GM23248 (cell line): Measurements from ENCODE around the gene ADSS1. TPM values are rescaled to one million over a fixed set of nuclear protein-coding genes. Genes with fewer than 3 reads are reported as not detected.

Experiments used
- DNase-seq: peaks from one replicate; pipeline ENCODE4 v3.0.0-alpha.2; 2015
- H2AFZ ChIP-seq: fragments of 200-600 bp; sonication (generic); 2 replicates; pipeline ENCODE4 v1.6.1; 2016; ENCODE audit warnings: antibody characterized with exemption
- H3F3A ChIP-seq: fragments of 200-600 bp; sonication (generic); 2 replicates; pipeline ENCODE4 v1.6.1; 2016; ENCODE audit warnings: mild to moderate bottlenecking, antibody characterized with exemption, mixed run types; ENCODE audit not compliant: insufficient read depth
- H3K27ac ChIP-seq: fragments of 200-600 bp; sonication (generic); 2 replicates; pipeline ENCODE4 v1.5.1; 2016; ENCODE audit warnings: mild to moderate bottlenecking
- H3K27me3 ChIP-seq: fragments of 200-600 bp; sonication (generic); replicated peaks from 2 replicates; pipeline ENCODE4 v1.6.1; 2016; ENCODE audit warnings: mild to moderate bottlenecking; ENCODE audit not compliant: insufficient read depth
- H3K36me3 ChIP-seq: fragments of 200-600 bp; sonication (generic); 2 replicates; pipeline ENCODE4 v1.6.1; 2016; ENCODE audit warnings: low read depth, mild to moderate bottlenecking
- H3K4me1 ChIP-seq: fragments of 200-600 bp; sonication (generic); 2 replicates; pipeline ENCODE4 v1.6.1; 2016; ENCODE audit warnings: mild to moderate bottlenecking; ENCODE audit not compliant: insufficient read depth
- H3K4me2 ChIP-seq: fragments of 200-600 bp; sonication (generic); one replicate; pipeline ENCODE4 v1.6.1; 2016; ENCODE audit warnings: mild to moderate bottlenecking; ENCODE audit not compliant: unreplicated experiment
- H3K4me3 ChIP-seq: fragments of 200-600 bp; sonication (generic); 2 replicates; pipeline ENCODE4 v1.5.1; 2016; ENCODE audit warnings: mild to moderate bottlenecking
- H3K79me2 ChIP-seq: fragments of 200-600 bp; sonication (generic); 2 replicates; pipeline ENCODE4 v1.6.1; 2016; ENCODE audit warnings: mild to moderate bottlenecking; ENCODE audit not compliant: insufficient read depth
- H3K9ac ChIP-seq: fragments of 200-600 bp; sonication (generic); 2 replicates; pipeline ENCODE4 v1.6.1; 2016; ENCODE audit warnings: mild to moderate bottlenecking
- H3K9me2 ChIP-seq: fragments of 200-600 bp; sonication (generic); 2 replicates; pipeline ENCODE4 v1.6.1; 2016; ENCODE audit warnings: mixed run types, mild to moderate bottlenecking, moderate library complexity; ENCODE audit not compliant: insufficient read depth
- H3K9me3 ChIP-seq: fragments of 200-600 bp; sonication (generic); one replicate; pipeline ENCODE4 v1.6.1; 2017; ENCODE audit warnings: low read depth
- H4K20me1 ChIP-seq: fragments of 200-600 bp; sonication (generic); 2 replicates; pipeline ENCODE4 v1.6.0; 2016; ENCODE audit not compliant: insufficient read depth
- EZH2 ChIP-seq: fragments of 200-600 bp; sonication (generic); IDR thresholded peaks from 2 replicates; pipeline ENCODE4 v1.6.1; 2018; ENCODE audit warnings: antibody characterized with exemption, mild to moderate bottlenecking; ENCODE audit not compliant: insufficient read depth, poor library complexity, severe bottlenecking
- EZH2phosphoT487 ChIP-seq: fragments of 200-600 bp; sonication (generic); IDR thresholded peaks from 2 replicates; pipeline ENCODE4 v1.6.1; 2018; ENCODE audit warnings: antibody characterized with exemption, moderate library complexity, mild to moderate bottlenecking, low read depth; ENCODE audit not compliant: insufficient read depth
- WGBS, 2 experiments: methylation state at CpG; one replicate each; pipeline ENCODE4 v1.1.6; 2015 to 2017; ENCODE audit warnings: low lambda C conversion rate in 2 of 2, low coverage in 1 of 2; ENCODE audit errors: missing lambda C conversion rate in 2 of 2; 5-methylcytosine and 5-hydroxymethylcytosine counted together
- in situ Hi-C: fragments of 300-500 bp; cut with MboI; formaldehyde crosslinking; loops from 2 replicates; pipeline ENCODE4 v1.15.0; 2020
- polyA plus RNA-seq: library from polyadenylated mRNA; unstranded; fragments of >200 nt; fragmentation: Nextera tagmentation; extraction: Ambion mirVana; gene quantifications from 2 replicates; pipeline ENCODE4 v1.2.1, GENCODE V29; 2016
- total RNA-seq: library from RNA; depleted of rRNA; stranded (reverse); fragments of >200 nt; shearing (Covaris generic); gene quantifications from 2 replicates; pipeline ENCODE4 v1.2.3, GENCODE V29; 2014

ADSS1 gene
- total and polyA plus RNA-seq, 2 experiments from 2014 or later: 3.7 to 7.1 TPM

DNA sequence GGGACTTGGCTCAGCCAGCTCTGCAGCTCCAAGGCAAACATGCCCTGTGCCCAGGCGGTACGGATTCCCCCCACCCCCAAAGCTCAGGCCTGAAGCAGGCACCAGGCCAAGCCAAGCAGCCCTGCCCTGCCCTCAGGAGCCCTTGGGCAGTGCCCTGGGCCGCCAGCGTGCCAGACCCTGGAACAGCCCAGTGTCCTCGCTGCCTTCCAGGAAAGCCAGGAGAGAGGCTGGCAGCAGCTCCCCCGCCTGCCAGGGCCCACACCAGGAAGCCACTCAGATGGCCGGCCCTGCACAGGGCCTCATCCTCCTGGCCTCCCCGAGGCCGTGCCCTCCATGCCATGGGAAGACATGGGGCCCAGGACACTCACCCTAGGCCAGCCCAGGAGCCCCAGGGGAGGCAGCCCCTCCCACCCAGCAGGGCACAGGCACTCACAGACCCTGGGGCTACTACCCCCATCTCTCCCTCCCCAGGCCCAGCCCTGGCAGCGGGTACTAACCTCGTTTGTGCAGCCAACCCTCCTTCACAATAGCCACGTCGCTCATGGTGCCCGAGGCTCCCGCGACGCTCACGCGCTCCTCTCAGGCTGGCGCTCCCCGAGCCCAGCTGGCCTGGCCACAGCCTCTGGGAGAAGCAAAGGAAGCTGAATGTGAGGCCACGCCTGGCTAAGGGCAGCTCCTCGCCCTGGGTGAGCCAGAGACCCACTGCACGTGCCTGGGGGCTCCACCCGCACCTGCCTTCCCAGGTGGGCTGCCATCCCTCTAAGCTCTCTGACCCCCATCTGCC is 68.3 kb downstream of the ADSS1 start:
- Histone ChIP-seq H3K4me3 (no peak overlapping the region), H3K4me1 (peaks cover 16% of the 10 kb centered on the region), H3K9me3 (no peaks in the 10 kb centered on the region), H2AFZ (no peak overlapping the region), H3K79me2 (peaks cover 75% of the 10 kb centered on the region), H3K27me3 (no peaks in the 10 kb centered on the region), H3F3A (peaks cover 6% of the 10 kb centered on the region; the same call in 1 of the 2 replicates), H3K4me2 (no peak overlapping the region), H3K36me3 (no peaks in the 10 kb centered on the region), H3K27ac (no peak overlapping the region), H3K9me2 (no peaks in the 10 kb centered on the region), H3K9ac (no peak overlapping the region; the same call in 1 of the 2 replicates), H4K20me1 (0 out of 2 replicates have a peak, but pooled peaks cover 5% of the 10 kb centered on the region)
- no peak for DNase-seq
- in situ Hi-C loops: no loop called here
- 75 to 84% methylated on average over 23 to 25 of the region's 25 CpGs for WGBS, 2 experiments
- TF ChIP-seq EZH2 (no peak), EZH2phosphoT487 (no peak)

DNA sequence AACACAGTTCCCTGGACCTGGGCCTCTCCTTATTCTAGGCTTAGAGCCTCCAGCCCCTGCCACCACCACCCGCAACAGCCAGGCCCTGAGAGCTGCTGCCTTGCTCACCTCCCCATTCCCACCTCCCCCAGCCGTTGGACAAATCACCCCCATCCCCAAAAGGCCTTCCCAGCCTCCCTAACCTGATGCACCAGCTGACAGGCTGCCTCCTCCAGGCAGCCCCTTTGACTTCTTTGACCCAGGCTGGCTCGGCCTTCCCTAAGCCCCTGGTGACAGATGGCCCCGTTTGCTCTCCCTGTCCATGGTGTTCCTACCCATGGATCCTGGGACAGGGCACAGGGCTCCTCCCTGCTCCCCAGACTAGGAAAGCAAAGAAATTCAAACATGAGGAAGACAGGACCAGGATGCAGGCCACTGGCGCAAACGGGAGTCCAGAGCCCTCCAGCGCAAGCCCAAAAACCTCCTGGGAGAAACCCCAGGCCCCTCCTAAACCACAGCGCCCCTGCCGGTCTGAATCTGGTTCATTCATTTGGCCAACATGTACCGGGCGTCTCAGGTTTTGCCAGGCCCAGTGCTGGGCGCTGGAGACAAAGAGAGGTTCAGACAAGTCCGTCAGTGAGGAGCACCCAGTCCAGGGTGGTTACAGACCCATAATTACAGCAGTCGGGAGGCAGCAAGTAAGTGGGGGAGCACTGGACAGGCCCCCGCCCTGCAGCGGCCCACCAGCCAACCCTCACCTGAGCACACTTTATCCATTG is 69.1 kb downstream of the ADSS1 start:
- H3F3A ChIP-seq: peaks cover 6% of the 10 kb centered on the region; the same call in 1 of the 2 replicates
- H3K4me1 ChIP-seq: peaks cover 16% of the 10 kb centered on the region
- no peak overlapping the region for H3K4me2 ChIP-seq
- H3K79me2 ChIP-seq: peaks cover 67% of the 10 kb centered on the region
- H3K27ac ChIP-seq: no peak overlapping the region
- no peak for DNase-seq
- peak overlapping the region; percentile 79; the same call in 1 of the 2 replicates for H3K4me3 ChIP-seq
- H3K9ac ChIP-seq: peak overlapping the region; percentile 15; the same call in 1 of the 2 replicates
- no peak for TF ChIP-seq EZH2phosphoT487
- no peak for TF ChIP-seq EZH2
- H3K27me3 ChIP-seq: no peaks in the 10 kb centered on the region
- 0 out of 2 replicates have a peak, but pooled peaks cover 5% of the 10 kb centered on the region for H4K20me1 ChIP-seq
- WGBS, 2 experiments: 69 to 70% methylated on average over 16 of the region's 16 CpGs
- no peaks in the 10 kb centered on the region for H3K36me3 ChIP-seq
- no peak overlapping the region for H2AFZ ChIP-seq
- H3K9me2 ChIP-seq: no peaks in the 10 kb centered on the region
- in situ Hi-C loops: no loop called here
- no peaks in the 10 kb centered on the region for H3K9me3 ChIP-seq

DNA sequence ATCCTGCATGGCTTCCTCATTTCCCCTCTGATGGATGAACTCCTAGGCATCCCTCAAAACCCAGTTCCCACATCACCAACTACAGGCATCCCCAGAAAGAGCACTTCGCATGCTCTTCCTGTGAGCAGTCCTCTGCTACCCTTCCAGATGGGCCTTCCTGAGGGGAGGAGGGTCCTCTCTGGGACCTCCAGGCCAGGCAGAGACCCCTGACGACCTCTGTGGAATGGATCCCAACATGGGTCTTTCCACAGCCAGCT is 69.6 kb downstream of the ADSS1 start:
- no peaks in the 10 kb centered on the region for H3K27me3 ChIP-seq
- no peak for DNase-seq
- peak overlapping the region; percentile 79 for H3K4me3 ChIP-seq
- H4K20me1 ChIP-seq: 0 out of 2 replicates have a peak, but pooled peaks cover 5% of the 10 kb centered on the region
- TF ChIP-seq EZH2phosphoT487 (no peak), EZH2 (no peak)
- H2AFZ ChIP-seq: no peak overlapping the region
- H3K9ac ChIP-seq: peak overlapping the region; percentile 81; the same call in 1 of the 2 replicates
- 83 to 93% methylated on average over 1 to 2 of the region's 2 CpGs for WGBS, 2 experiments
- H3K36me3 ChIP-seq: no peaks in the 10 kb centered on the region
- H3K9me3 ChIP-seq: no peaks in the 10 kb centered on the region
- peaks cover 16% of the 10 kb centered on the region for H3K4me1 ChIP-seq
- in situ Hi-C loops: no loop called here
- H3K4me2 ChIP-seq: peak overlapping the region; percentile 96
- H3K9me2 ChIP-seq: no peaks in the 10 kb centered on the region
- peaks cover 7% of the 10 kb centered on the region; the same call in 1 of the 2 replicates for H3F3A ChIP-seq
- peaks cover 62% of the 10 kb centered on the region for H3K79me2 ChIP-seq
- no peak overlapping the region for H3K27ac ChIP-seq

DNA sequence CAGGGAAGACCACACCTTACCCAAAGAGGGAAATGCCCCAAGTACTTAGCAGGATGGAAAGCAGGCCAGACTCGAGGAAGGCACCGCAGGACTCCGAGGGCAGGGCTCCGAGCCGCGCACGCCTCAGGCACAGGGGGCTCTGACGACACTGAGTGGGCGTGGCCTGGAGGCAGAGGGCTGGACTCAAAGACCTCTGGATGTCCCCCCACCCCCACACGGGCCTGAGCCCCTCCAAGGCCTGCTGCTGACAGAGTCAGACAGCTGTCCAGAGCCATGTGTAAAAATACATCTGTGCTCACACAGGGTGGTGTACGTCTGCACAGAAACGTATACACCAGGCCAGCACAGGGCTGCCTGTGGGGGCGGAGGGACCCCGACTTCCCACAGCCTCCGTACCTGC is 70.1 kb downstream of the ADSS1 start:
- DNase-seq: peak; percentile 22
- in situ Hi-C loops: no loop called here
- 0 out of 2 replicates have a peak, but pooled peaks cover 5% of the 10 kb centered on the region for H4K20me1 ChIP-seq
- peak overlapping the region; percentile 81 for H3K9ac ChIP-seq
- no peaks in the 10 kb centered on the region for H3K36me3 ChIP-seq
- no peaks in the 10 kb centered on the region for H3K9me3 ChIP-seq
- H3F3A ChIP-seq: peaks cover 12% of the 10 kb centered on the region
- H3K27me3 ChIP-seq: no peaks in the 10 kb centered on the region
- H3K79me2 ChIP-seq: peaks cover 58% of the 10 kb centered on the region
- WGBS, 2 experiments: 39 to 42% methylated on average over 15 of the region's 15 CpGs
- H3K27ac ChIP-seq: no peak overlapping the region
- no peak for TF ChIP-seq EZH2
- no peak for TF ChIP-seq EZH2phosphoT487
- H3K4me2 ChIP-seq: peak overlapping the region; percentile 96
- no peaks in the 10 kb centered on the region for H3K9me2 ChIP-seq
- H3K4me1 ChIP-seq: peaks cover 16% of the 10 kb centered on the region
- peak overlapping the region; percentile 79 for H3K4me3 ChIP-seq
- no peak overlapping the region for H2AFZ ChIP-seq
